Inflammatory macrophage (primary cell): Measurements from ENCODE around the gene ELP4.

Source experiments
- DNase-seq, 2 donors: peaks; one replicate each; pipeline ENCODE4 v3.0.0-alpha.2; 2020 to 2022

ELP4 gene

DNA sequence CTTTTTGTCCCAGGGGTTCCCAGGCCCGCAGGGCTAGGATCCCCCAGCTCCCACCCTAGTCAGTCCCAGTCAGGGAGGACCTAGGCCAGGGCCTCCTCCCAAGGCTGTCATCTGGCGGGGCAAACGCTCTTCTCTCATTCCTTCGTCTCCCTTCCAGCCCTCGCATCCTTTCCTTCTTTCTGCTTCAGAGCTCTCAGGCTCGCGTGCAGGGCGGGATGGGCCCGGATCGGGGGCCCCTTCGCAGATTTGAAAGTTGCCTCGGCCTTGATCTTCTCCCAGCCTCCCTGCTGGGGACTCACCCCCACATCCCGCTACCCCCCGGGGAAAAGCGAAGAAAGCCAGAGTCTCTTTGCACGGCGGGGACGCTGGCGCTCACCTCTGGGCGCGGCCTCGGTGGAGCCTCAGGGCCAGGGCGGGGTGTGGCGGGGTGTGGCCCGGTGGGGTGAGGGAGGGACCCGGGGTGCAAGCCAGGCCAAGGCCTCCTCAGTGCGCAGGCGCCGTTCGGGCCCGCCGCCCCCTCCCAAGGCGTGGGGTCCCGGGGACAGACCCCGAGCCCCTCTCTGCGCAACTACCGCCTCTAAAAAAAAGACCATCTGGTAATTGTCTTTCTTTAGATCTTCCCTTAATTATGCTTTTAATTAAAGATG, 316.4 kb downstream of the ELP4 start:
- DNase-seq = no peak

- DNase-seq = no peak
These were observed 317.2 kb downstream of the ELP4 start for GRCh38 chr11:31826536-31827438.

- no peak for DNase-seq
These were observed 318.1 kb downstream of the ELP4 start for GRCh38 chr11:31827455-31828206.

GRCh38 chr11:31828217-31828616, 318.6 kb downstream of the ELP4 start:
- DNase-seq = no peak

GRCh38 chr11:31830406-31830805, 320.8 kb downstream of the ELP4 start:
- no peak for DNase-seq

DNA sequence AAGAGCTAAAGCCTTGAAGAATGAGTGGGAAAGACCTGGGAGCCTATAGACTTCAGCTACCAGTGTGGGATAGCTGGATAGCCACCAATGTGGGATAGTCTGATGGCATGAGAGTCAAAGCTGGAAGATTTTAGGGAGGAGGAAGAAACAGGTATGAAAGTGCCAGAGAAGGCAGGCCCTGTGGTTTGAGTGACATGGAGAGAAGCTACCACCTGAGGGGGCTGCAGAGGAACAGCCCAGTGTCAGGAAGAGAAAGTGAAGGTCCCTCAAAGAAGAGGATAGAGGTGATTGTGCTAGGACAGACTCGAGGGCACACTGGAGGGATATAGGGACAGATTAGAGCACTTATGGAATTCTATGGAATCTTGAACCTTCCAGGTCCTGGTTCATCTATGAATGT, 324.7 kb downstream of the ELP4 start:
- DNase-seq = no peak
